Neural cell (in vitro differentiated cells): ENCODE measurements around the gene SLC13A3.

Experiments
- EP300 ChIP-seq: fragments of 450-650 bp; conservative IDR thresholded peaks from 2 replicates; pipeline ENCODE4 v1.6.1; 2014; ENCODE audit warnings: antibody characterized with exemption, mild to moderate bottlenecking, moderate library complexity; ENCODE audit not compliant: poor library complexity, severe bottlenecking
- EZH2 ChIP-seq: fragments of 200-600, 300-800 bp; shearing (Covaris generic), sonication (generic); IDR thresholded peaks from 2 replicates; pipeline ENCODE4 v1.6.1; 2014; ENCODE audit warnings: antibody characterized with exemption, low read length, borderline replicate concordance, mild to moderate bottlenecking; ENCODE audit not compliant: insufficient read depth, poor library complexity, severe bottlenecking
- MXI1 ChIP-seq: fragments of 450-650 bp; conservative IDR thresholded peaks from 2 replicates; pipeline ENCODE4 v1.6.1; 2014; ENCODE audit warnings: antibody characterized with exemption, mild to moderate bottlenecking; ENCODE audit not compliant: poor library complexity, severe bottlenecking
- POLR2AphosphoS5 ChIP-seq: IDR thresholded peaks from 2 replicates; pipeline ENCODE4 v1.6.1; 2012
- RAD21 ChIP-seq: fragments of 450-650 bp; conservative IDR thresholded peaks from 2 replicates; pipeline ENCODE4 v1.6.1; 2014; ENCODE audit warnings: antibody characterized with exemption, mild to moderate bottlenecking, moderate library complexity
- TAF1 ChIP-seq: IDR thresholded peaks from 2 replicates; pipeline ENCODE4 v1.6.1; 2012; ENCODE audit warnings: low read depth
- TF ChIP-seq, protein P1 (sequence below): fragments of 450-650 bp; IDR thresholded peaks from 2 replicates; pipeline ENCODE4 v1.5.1; 2014; ENCODE audit warnings: antibody characterized with exemption, mild to moderate bottlenecking, moderate library complexity; ENCODE audit not compliant: poor library complexity, severe bottlenecking
- TF ChIP-seq, protein P2 (sequence below): IDR thresholded peaks from 2 replicates; pipeline ENCODE4 v1.6.1; 2012; ENCODE audit warnings: borderline replicate concordance

DNA sequence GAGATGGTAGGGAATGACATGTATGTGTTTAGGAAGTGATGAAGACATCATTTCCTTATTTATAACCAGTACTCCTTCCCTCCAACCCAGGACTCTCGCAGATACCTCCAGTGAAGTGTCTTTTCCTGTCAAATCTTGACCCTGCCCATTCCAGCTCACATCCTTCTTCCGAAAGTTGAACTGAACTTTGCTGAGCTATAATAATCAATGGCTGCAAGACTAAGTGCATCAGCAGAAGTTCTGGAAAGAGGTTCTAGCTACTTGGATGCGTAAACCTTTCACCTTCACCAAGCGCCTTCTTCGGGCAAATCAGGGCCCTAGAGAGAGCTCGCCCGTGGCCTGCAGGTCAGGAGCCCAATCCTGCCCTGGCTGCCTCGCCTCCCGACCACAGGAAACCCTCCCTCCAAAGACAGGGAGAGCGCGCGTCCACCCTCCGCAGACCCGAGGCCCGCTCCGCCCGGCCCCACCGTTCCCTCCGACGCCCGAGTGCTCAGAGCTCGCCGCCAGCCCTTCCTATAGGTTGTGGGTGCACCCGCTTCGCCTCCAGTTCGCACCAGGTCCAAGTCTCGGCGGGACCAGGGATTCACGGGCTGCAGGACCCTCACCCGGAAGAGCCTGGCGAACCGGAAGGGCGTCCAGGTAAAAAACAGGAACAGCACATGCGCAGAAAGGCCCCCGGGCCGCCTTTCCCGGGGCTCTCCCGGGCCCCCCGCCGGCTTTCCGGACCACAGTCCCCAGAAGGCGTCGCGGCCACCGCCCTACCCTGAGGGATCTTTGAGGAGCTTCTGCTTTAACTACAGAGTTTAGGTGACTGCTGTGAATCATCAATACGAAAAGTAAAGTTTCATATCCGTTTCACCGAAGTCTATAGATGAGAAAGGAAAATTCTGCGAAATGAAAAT is 138.1 kb downstream of the SLC13A3 start, which contains the start of gene ZNF334:
- TF ChIP-seq, protein P1, sequence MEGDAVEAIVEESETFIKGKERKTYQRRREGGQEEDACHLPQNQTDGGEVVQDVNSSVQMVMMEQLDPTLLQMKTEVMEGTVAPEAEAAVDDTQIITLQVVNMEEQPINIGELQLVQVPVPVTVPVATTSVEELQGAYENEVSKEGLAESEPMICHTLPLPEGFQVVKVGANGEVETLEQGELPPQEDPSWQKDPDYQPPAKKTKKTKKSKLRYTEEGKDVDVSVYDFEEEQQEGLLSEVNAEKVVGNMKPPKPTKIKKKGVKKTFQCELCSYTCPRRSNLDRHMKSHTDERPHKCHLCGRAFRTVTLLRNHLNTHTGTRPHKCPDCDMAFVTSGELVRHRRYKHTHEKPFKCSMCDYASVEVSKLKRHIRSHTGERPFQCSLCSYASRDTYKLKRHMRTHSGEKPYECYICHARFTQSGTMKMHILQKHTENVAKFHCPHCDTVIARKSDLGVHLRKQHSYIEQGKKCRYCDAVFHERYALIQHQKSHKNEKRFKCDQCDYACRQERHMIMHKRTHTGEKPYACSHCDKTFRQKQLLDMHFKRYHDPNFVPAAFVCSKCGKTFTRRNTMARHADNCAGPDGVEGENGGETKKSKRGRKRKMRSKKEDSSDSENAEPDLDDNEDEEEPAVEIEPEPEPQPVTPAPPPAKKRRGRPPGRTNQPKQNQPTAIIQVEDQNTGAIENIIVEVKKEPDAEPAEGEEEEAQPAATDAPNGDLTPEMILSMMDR = no peak
- TF ChIP-seq TAF1 (peak; percentile 60), POLR2AphosphoS5 (peak; percentile 91), EZH2 (no peak), RAD21 (no peak), EP300 (no peak), MXI1 (peak; percentile 66)
- TF ChIP-seq, protein P2, sequence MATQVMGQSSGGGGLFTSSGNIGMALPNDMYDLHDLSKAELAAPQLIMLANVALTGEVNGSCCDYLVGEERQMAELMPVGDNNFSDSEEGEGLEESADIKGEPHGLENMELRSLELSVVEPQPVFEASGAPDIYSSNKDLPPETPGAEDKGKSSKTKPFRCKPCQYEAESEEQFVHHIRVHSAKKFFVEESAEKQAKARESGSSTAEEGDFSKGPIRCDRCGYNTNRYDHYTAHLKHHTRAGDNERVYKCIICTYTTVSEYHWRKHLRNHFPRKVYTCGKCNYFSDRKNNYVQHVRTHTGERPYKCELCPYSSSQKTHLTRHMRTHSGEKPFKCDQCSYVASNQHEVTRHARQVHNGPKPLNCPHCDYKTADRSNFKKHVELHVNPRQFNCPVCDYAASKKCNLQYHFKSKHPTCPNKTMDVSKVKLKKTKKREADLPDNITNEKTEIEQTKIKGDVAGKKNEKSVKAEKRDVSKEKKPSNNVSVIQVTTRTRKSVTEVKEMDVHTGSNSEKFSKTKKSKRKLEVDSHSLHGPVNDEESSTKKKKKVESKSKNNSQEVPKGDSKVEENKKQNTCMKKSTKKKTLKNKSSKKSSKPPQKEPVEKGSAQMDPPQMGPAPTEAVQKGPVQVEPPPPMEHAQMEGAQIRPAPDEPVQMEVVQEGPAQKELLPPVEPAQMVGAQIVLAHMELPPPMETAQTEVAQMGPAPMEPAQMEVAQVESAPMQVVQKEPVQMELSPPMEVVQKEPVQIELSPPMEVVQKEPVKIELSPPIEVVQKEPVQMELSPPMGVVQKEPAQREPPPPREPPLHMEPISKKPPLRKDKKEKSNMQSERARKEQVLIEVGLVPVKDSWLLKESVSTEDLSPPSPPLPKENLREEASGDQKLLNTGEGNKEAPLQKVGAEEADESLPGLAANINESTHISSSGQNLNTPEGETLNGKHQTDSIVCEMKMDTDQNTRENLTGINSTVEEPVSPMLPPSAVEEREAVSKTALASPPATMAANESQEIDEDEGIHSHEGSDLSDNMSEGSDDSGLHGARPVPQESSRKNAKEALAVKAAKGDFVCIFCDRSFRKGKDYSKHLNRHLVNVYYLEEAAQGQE = no peak
